ENCODE measurements around the gene ABHD12.

Gene ABHD12

GRCh38 chr20:25306991-25307903 lies 83.4 kb downstream of the ABHD12 start:
- DNase-seq (ENCODE audit: low read depth), result no peak

DNA sequence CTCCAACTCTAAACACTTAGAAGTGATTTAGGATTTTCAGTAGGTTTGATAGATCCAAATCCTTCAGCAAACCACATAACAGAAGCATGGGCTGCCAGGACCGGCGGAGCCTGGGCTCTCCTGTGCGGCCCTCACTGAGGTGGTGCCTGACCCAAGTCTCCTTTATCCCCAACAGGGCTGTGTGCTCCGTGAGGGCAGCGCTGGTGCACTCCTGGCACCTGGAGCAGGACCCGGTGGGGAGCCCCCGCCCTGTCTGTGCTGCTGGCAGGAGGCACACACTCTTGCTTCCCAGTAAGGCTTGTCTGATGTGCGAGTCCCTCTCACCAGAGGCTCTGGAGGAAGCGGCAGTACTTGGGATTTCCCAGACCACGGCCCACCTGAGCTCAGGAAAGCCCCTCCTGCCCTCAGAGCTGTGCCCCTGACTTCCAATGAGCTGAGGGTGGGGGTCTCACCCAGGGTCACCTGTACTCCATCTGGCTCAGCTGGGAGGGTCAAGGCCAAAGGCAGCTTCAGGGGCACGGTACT lies 86.5 kb downstream of the ABHD12 start:
- no peak for DNase-seq (ENCODE audit: low read depth)

GRCh38 chr20:25303292-25304024 lies 87.2 kb downstream of the ABHD12 start:
- no peak for DNase-seq (ENCODE audit: low read depth)

GRCh38 chr20:25302596-25302995 lies 88.0 kb downstream of the ABHD12 start:
- no peak for DNase-seq (ENCODE audit: low read depth)

DNA sequence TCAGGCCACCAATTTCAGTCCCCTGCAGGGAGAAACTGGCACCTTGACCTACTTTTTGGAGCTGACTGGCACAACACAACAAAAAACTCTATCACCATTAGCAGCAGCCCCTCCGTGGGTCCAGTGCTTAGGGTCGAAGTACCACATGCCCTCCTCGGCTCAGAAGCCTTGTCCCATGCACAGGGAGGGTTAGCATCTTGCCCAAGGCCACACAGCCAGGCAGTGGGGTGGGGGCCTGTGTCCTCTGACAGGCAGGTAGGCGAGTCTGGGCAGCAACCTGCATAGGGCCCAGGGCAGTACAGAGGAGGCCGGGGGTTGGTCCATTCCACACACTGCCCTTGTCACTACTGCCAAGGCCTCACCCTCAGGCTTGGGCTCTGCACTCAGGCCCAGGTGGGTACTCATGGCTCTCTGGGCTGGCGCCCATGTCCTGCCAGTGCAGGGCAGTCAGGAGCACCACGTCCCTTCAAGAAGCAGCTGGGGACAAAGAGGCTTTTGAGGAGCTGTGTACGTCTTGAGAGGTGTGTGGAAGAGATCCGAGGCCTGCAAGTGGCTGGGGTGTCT lies 89.2 kb downstream of the ABHD12 start:
- DNase-seq (ENCODE audit: low read depth), result no peak

DNA sequence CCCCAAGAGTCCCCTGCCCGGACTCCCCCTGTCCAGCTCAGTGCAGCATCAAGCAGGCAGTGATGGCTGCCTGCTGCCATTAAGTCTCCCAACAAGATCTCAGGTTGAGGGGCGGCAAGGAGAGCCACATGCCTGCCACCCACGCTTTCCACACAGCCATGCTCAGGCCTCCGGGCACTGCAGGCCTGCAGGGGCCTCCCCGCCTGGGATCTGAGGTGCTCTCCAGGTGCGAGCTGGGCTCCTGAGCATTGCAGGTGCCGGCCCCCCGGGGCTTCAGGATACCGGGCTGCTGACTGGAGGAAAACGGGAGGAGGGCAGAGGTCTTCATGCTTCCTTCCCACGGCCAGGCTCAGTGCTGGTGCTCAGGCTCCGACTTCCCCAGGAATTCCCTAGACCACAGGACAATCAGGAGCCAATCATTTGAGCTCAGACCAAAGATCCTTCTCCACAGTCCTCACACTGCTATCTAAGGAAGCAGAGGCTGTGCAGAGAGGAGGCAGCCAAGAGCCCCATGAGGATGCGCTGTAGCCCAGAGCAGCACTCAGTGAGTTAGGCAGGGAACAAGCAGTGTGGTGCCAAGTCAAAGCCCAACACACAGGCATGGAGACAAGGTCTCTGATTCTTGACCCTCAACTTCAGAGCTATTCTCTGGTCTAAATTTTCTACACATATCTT lies 90.0 kb downstream of the ABHD12 start:
- DNase-seq (ENCODE audit: low read depth), result no peak

DNA sequence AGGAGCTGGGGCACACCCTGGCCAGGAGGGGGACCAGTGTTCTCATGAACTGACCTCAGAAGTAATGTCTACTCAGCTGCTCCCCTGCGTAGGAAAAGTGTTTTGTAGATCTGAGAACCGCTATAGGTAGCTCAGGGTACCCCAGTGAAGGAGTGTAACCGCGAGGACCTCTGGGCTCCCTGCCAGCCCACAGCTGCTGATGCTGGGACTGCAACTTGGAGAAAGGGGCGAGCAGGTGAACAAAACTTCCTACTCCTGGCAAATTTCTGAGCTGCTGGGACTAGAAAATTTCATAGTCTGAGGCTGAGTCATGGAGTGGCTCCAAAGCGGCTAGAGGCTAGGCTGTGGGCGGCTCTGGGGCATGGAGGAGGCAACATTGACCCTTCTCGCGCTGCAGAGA lies 90.8 kb downstream of the ABHD12 start:
- DNase-seq (ENCODE audit: low read depth), result no peak

DNA sequence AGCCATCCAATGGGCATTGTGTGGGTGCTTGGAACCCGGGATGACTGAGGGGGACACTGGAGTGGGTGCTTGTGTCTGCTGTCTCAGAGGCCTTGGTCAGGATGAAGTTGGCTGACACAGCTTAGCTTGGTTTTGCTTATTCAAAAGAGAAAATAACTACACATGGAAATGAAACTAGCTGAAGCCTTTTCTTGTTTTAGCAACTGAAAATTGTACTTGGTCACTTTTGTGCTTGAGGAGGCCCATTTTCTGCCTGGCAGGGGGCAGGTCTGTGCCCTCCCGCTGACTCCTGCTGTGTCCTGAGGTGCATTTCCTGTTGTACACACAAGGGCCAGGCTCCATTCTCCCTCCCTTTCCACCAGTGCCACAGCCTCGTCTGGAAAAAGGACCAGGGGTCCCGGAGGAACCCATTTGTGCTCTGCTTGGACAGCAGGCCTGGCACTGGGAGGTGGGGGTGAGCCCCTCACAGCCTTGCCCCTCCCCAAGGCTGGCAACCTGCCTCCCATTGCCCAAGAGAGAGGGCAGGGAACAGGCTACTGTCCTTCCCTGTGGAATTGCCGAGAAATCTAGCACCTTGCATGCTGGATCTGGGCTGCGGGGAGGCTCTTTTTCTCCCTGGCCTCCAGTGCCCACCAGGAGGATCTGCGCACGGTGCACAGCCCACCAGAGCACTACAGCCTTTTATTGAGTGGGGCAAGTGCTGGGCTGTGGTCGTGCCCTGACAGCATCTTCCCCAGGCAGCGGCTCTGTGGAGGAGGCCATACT lies 93.3 kb downstream of the ABHD12 start:
- no peak for DNase-seq (ENCODE audit: low read depth)

DNA sequence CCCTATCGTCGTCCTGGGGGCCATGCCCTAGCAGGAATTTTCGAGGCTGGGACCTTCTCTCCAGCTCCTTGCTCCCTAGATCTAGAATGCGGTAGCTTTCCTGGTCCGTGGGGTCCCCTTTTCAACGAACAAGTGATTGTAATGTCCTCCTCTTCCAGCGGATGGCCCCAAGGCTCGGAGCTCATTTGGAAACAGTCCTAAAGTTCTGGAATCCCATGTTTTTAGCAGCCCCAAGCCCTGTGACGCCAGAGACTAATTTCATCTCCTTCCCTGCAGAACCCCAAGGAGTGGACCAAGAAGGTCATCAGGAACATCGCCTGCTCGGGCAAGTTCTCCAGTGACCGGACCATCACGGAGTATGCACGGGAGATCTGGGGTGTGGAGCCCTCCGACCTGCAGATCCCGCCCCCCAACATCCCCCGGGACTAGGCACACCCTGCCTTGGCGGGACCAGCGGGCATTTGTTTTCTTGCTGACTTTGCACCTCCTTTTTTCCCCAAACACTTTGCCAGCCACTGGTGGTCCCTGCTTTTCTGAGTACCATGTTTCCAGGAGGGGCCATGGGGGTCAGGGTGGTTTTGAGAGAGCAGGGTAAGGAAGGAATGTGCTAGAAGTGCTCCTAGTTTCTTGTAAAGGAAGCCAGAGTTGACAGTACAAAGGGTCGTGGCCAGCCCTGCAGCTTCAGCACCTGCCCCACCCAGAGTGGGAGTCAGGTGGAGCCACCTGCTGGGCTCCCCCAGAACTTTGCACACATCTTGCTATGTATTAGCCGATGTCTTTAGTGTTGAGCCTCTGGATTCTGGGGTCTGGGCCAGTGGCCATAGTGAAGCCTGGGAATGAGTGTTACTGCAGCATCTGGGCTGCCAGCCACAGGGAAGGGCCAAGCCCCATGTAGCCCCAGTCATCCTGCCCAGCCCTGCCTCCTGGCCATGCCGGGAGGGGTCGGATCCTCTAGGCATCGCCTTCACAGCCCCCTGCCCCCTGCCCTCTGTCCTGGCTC lies 94.2 kb downstream of the ABHD12 start:
- no peak for DNase-seq (ENCODE audit: low read depth)

DNA sequence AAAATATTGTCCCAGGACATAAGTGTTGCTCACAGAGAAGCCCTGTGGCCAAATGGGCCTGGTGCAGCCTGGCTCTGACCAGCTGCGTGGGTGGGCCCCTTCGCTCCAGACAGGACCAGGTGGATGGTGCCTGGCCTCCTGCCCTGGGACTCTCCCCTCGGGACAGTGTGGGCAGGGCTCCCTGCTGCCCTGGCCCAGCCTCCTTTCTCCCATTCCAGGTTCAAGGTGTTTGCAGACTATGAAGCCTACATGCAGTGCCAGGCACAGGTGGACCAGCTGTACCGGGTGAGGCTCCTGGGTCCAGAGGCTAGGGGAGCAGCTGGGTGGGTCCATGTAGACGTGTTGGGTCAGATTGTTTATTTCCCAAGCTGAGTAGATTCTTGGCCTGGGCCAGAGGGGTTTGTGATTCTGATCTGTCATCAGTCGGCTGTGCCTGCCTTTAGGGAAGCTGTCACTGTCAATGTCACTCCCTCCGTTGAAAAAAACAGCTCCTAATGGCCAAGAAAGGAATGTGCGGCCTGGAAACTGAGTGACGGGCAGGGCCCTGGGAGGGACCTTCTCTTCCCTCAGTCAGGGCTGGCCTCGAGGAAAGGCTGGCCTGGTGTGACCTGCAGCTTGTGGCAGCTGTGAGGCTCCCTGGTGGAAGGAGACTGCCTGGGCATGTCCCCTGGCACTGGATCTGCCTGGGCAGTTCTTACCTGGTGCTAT lies 95.1 kb downstream of the ABHD12 start:
- no peak for DNase-seq (ENCODE audit: low read depth)

- DNase-seq (ENCODE audit: low read depth), result no peak
Observed at GRCh38 chr20:25294459-25295385, 95.9 kb downstream of the ABHD12 start.

DNA sequence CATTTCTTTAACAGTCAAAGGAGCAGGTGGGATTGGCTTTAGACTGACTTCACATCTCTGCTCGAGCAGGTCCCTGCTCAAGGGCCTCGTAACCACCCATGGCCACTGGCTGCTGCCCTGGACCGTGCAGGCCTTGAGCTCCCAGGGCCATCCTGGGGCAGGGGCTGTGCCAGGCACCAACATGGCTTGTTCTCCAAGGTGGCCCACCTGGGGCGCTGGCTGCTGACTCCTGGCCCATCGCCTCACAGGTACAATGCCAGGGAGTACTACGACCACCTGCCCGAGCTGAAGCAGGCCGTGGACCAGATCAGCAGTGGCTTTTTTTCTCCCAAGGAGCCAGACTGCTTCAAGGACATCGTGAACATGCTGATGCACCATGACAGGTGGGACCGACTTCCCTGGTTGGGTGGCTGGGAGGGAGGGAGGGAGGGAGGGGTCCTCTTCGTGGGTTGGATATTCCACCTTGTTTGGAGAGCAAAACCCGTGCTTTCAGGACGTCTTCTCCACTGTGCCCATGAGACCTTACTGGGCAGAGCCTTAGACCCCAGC lies 96.7 kb downstream of the ABHD12 start:
- DNase-seq (ENCODE audit: low read depth), result no peak

DNA sequence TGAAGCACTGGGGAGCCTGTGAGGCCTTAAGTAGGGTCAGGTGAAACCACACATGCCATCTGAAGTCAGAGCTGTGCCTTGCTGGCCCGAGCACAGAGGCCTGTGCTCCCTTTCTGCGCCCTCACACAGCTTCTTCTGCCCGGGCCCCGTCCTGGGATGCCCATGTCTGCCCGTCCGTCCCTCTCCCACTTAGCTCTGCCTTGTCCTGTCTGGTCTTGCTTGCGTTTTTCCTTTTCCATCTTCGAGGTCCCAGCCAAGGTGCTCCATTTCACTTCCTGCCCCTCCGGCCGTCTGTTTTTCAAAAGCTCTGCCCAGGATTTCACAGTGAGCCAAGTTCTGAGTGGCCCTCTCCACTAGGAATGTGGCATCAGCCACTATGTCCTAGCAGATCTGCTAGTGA lies 97.1 kb downstream of the ABHD12 start:
- no peak for DNase-seq (ENCODE audit: low read depth)

DNA sequence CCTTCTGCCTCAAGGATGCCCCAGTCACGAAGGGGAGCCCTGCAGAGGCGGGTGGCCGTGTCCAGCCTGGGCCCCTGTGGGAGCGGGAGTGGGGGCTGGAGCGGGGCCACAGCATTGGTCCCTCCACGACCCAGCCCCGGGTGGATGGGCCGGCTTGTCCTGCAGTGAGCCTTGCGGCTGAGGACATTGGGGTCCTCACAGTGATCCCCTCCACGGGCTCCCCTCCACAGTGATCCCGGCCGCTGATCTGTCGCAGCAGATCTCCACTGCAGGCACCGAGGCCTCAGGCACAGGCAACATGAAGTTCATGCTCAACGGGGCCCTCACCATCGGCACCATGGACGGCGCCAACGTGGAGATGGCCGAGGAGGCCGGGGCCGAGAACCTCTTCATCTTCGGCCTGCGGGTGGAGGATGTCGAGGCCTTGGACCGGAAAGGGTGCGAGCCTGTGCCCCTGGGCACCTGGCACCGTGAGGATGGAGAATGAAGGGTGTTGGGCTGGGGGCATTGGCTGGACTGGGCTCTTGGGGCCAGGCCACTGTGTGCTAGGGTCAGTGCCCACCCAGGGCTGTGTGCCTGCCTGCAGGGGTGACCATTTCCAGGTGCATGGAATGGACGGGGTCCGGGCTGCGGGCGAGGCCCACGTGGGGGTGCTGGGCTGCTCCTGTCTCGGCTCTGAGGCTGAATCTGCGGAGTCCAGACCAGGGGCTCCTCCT lies 98.3 kb downstream of the ABHD12 start:
- no peak for DNase-seq (ENCODE audit: low read depth)

GRCh38 chr20:25291432-25292133 lies 99.1 kb downstream of the ABHD12 start:
- no peak for DNase-seq (ENCODE audit: low read depth)

DNA sequence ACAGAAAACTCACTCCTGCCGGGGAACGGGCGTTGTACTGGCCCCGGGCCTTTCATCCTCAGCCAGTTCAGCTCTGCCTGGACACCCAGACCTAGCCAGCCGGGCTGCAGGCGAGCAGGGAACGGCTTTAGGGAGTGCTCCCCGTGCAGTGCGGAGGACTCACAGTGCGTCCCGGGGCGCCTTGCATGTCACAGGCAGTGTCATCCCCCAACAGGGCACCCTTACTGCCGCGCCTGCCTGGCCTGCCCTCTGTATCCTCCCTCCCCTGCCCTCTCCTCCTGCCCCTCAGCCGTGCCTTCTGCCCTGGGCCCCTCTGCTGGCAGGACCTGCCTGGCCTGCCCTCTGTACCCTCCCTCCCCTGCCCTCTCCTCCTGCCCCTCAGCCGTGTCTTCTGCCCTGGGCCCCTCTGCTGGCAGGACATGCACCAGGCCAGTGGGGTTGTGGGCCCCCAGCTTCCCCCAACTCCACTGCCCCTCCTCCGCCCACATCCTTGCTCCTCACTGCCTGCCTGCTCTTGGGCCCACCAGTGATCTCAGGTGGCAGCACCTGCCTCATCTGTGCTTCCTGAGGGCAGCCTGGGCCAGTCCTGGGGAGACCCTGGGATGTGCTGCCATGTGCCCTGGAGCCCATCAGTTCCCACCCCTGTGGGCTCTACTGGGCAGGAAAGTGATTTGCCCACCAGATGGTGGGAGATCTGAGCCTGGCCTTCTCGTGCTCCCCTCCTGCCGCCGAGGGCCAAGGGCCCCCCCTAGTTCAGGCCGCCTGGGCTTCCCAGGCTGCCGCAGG lies 99.8 kb downstream of the ABHD12 start:
- DNase-seq (ENCODE audit: low read depth), result no peak

Data from HS-5 (cell line).